GM21381 (cell line): ENCODE results near the gene RARS1.

Experiments
- ATAC-seq: cut with Tn5 transposase; IDR thresholded peaks from one replicate; pipeline ENCODE4 v1.9.1; 2021; ENCODE audit warnings: mild to moderate bottlenecking, moderate library complexity; ENCODE audit not compliant: unreplicated experiment

Gene RARS1

DNA sequence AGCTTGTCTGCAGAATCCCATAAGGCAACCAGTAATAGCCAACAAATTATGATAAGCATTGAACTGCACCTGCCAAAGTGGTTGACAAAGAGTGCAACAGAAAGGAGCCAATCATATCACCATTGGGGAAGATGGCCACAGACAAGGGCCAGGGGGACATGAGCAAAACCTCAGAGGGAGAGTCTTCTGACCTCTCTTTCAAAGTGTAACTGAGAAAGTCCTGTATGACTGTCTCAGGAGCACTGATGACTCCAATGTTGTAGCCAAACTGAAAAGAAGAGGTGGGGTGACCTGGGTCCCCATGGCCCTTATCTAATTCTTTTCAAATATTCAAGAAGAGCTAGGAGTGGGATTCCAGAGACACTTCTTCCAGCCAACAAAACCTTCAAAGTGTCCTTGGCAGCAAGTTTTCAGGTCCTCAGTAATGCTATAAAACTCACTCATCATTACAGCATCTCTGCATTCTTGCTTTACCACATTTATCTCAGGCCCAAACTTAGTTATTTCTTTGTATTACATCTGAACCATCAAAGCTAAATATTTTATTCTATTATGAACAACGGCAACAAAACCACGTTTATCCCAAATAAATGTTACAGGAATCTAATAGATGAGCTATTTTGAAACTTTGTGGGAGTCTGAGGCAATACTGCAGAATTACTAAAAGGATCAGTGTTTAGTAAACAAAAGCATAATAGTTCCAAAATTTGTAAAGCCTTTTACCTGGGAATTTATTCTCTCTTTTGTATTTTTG lies 67.3 kb downstream of the RARS1 start:
- no peak for ATAC-seq

DNA sequence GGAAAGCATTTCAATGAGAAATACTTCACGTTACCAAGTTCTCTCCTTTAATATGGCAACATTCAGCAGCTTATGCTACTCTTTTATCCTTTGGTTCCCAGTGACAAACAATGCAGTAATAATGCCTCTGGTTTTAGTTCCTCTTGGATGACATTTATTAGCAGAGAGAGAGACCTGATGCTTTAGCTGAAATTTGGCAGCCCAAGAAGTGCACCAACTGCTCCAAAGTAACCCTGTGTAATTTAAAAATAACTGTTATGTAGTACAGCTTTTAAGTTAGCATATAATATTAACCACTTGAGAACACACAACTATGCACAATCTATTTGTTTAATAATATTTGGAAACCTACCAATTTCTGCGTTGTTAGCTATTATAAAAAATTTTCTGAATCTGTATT lies 71.1 kb downstream of the RARS1 start:
- no peak for ATAC-seq

DNA sequence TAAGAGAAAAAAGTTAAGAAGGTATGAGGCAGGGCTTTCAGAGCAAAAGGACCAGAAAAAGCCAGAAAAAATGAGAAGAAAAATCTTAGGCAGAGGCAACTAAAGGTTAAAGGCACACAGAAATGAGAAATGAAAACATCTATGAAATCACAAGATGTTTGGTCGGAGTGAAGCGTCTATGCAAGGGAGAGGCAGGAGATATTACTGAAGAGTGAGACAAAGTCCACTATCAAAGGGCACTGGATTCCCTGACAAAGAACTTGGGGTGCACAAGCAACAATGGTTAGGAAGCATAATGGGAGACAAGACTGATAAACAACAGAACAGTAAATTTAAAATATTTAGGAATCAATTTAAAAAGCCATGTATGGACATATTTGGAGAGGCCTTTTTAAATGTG lies 76.0 kb downstream of the RARS1 start:
- no peak for ATAC-seq

DNA sequence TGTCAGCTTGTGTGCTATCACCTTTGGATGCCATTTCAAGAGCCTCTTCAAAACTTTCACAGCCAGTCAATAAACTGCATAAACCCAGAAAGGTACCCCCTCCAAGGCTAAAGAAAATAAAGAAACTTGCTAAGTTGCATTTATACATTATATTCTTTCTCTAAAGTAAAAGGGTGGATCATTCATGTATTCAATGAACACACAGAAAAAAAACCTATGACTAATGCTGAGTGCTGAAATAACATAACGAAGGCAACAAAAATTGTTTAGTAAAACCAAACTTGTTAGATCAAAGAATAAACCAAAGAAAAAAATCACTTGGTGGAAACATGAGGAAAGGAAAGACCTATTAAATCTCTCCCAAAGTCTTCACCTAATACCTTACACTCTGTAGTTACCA lies 77.7 kb downstream of the RARS1 start:
- no peak for ATAC-seq

DNA sequence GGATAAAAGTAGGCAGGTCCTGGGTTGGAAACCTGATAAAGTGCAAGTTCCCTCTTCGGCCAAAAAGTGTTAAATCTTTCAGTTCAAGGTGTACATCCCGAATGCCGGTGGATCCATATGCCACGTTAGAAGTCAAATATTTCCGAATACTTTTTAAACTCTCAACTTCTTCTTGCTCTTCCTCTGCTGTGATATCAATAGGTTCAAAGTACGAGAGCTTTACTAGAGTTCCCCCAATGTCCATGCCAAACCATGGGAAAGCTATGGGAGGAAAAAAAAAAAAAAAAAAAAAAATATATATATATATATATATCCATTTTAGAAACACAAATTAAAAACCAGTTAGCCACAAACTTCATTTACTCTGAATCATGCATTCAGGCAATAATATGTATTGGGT lies 82.5 kb downstream of the RARS1 start:
- ATAC-seq, result no peak
